Measurements from ENCODE around the gene ZSWIM6. TPM values are rescaled to one million over a fixed set of nuclear protein-coding genes. Genes with fewer than 3 reads are reported as not detected.

Gene ZSWIM6
- total and polyA plus RNA-seq, 2 of the 4 experiments (the other 2 are of a cell fraction), result 10.8 to 14.1 TPM

DNA sequence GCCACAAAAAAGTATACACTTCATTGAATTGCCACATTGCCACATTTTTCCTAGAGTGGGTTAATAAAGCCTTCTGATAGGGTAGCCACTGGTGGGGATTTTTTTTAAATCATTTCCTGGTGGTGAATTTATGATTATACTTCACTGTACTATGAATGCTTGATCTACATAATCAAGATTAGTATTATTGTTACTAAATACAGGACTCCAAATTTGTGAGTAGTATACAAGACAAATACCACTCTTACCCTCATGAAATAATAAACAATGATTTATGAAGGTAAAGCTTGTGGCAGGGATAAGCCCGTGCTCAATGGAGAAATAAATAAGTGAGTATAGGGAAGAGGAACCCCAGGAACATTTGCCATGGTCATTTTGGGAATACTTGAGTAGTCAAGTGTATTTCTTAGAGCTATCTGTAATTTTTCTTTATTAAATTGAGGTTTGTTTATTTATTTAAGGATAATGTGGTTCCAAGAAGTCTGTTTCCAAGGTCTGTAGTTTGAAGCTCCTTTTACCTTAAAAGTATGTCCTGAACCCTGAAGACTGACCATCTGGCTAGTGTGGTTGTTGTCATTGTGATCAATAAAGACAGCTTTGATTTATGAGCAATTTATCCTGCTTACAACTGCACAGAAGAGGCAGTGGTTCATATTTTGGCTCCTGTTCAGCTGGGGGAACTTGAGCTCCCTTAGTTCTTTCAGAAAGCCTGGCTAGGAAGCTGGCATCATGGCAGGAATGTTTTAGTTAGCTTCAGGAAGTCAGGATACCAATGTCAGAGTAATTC is 118.6 kb downstream of the ZSWIM6 start:
- CTCF ChIA-PET, result interaction anchor here (0.6 to 0.9 kb wide), 3 partner anchors 9 to 55 kb away, joined by 3 to 4 read pairs (median 4); no protein-coding TSS in a partner anchor

More for the DNA sequence above, 118.6 kb downstream of the ZSWIM6 start:
- Histone ChIP-seq H3K56ac (ENCODE audit: extremely low read depth, insufficient read depth, low read length) (peak overlapping the region; percentile 20; the same call in 1 of the 2 replicates), H3K27me3 (ENCODE audit: control insufficient read depth, insufficient read depth, low read length) (no peaks in the 10 kb centered on the region), H3K23ac (ENCODE audit: low read depth, low read length) (no peak overlapping the region), H4K8ac (ENCODE audit: low read depth in 2 of 2, low read length in 2 of 2) (no peak overlapping the region; a peak in 1 of 4 replicates), H3K4me1 (ENCODE audit: control insufficient read depth, insufficient read depth, low read length) (peaks cover 9% of the 10 kb centered on the region), H4K91ac (ENCODE audit: insufficient read depth, low read depth, low read length) (peak overlapping the region; percentile 84), H4K20me1 (ENCODE audit: insufficient read depth, low read length) (peaks cover 26% of the 10 kb centered on the region; the same call in 1 of the 2 replicates), H3K4me3 (ENCODE audit: insufficient read depth, low read depth, low read length) (no peak overlapping the region), H2BK5ac (ENCODE audit: low read depth, low read length, poor library complexity, severe bottlenecking) (peak overlapping the region; percentile 75), H3K9ac (ENCODE audit: low read depth, low read length) (no peak overlapping the region), H3K36me3 (ENCODE audit: control insufficient read depth, insufficient read depth, low read length) (peaks cover 4% of the 10 kb centered on the region; the same call in 1 of the 2 replicates), H2AFZ (replicated peaks; ENCODE audit: low read length, poor library complexity) (no peak overlapping the region), H2BK20ac (ENCODE audit: low read depth, low read length) (peak overlapping the region; percentile 86), H3K9me3 (ENCODE audit: control insufficient read depth, insufficient read depth, low read length) (no peaks in the 10 kb centered on the region), H3K4ac (ENCODE audit: low read depth, low read length) (peak overlapping the region; percentile 60), H2BK120ac (ENCODE audit: low read depth, low read length) (peak overlapping the region; percentile 85), H3K14ac (replicated peaks; ENCODE audit: low read depth, low read length) (0 out of 2 replicates have a peak overlapping the region, but pooled peaks have one; percentile 25), H3K9me1 (ENCODE audit: insufficient read depth, low read length) (peaks cover 6% of the 10 kb centered on the region), H2AK9ac (replicated peaks; ENCODE audit: low read depth, low read length, poor library complexity) (no peak overlapping the region), H4K5ac (ENCODE audit: low read depth, low read length) (peak overlapping the region; percentile 10; the same call in 1 of the 2 replicates), H3K4me2 (ENCODE audit: low read depth, low read length) (peak overlapping the region; percentile 44), H2AK5ac (ENCODE audit: low read depth, low read length) (0 out of 2 replicates have a peak overlapping the region, but pooled peaks have one; percentile 15), H3K27ac (ENCODE audit: insufficient read depth, low read length) (peak overlapping the region; percentile 50; the same call in 1 of the 2 replicates), H3K18ac (ENCODE audit: low read depth, low read length) (peak overlapping the region; percentile 26; the same call in 1 of the 2 replicates), H2BK15ac (ENCODE audit: low read depth, low read length) (no peak overlapping the region), H3K79me1 (ENCODE audit: low read depth in 1 of 2, low read length in 2 of 2) (peaks cover 30 to 70% of the 10 kb centered on the region in 2 experiments)
- intact Hi-C loops (cut with micrococcal nuclease), result loop anchor here (2.0 kb wide), 1 partner anchor 42 kb away; no protein-coding TSS in a partner anchor
- WGBS, 2 experiments (ENCODE audit: extremely low coverage in 2 of 2, insufficient read length in 1 of 2), result no CpG with 5 or more reads among the region's 1 CpG
- in situ Hi-C loops (cut with MboI; ENCODE audit: low sequenced_read_pairs), result no loop called here
- DNase-seq (peak; percentile 51), ATAC-seq (ENCODE audit: low read depth) (peak; percentile 15)
- BruUV-seq (replicated peaks), result no TSS peak
- TF ChIP-seq, protein P1, sequence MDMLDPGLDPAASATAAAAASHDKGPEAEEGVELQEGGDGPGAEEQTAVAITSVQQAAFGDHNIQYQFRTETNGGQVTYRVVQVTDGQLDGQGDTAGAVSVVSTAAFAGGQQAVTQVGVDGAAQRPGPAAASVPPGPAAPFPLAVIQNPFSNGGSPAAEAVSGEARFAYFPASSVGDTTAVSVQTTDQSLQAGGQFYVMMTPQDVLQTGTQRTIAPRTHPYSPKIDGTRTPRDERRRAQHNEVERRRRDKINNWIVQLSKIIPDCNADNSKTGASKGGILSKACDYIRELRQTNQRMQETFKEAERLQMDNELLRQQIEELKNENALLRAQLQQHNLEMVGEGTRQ (IDR thresholded peaks at IDR 0.05; ENCODE audit: low read depth, low read length), result no peak
- TF ChIP-seq MAZ (IDR thresholded peaks at IDR 0.05; ENCODE audit: borderline replicate concordance, low read depth, low read length) (no peak), RFX5 (IDR thresholded peaks at IDR 0.05; ENCODE audit: low read depth, low read length) (no peak), MAFK (IDR thresholded peaks at IDR 0.05; ENCODE audit: low read depth, low read length) (no peak), CEBPB (IDR thresholded peaks at IDR 0.05; ENCODE audit: low read depth, low read length) (peak; percentile 37; the same call in 1 of the 2 replicates)
- TF ChIP-seq, protein P2, sequence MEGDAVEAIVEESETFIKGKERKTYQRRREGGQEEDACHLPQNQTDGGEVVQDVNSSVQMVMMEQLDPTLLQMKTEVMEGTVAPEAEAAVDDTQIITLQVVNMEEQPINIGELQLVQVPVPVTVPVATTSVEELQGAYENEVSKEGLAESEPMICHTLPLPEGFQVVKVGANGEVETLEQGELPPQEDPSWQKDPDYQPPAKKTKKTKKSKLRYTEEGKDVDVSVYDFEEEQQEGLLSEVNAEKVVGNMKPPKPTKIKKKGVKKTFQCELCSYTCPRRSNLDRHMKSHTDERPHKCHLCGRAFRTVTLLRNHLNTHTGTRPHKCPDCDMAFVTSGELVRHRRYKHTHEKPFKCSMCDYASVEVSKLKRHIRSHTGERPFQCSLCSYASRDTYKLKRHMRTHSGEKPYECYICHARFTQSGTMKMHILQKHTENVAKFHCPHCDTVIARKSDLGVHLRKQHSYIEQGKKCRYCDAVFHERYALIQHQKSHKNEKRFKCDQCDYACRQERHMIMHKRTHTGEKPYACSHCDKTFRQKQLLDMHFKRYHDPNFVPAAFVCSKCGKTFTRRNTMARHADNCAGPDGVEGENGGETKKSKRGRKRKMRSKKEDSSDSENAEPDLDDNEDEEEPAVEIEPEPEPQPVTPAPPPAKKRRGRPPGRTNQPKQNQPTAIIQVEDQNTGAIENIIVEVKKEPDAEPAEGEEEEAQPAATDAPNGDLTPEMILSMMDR (conservative IDR thresholded peaks at IDR 0.05; ENCODE audit: low read depth, low read length), result no peak
- POLR2A ChIA-PET (ENCODE audit: unreplicated experiment), result no interaction called here
- dilution Hi-C loops (cut with HindIII; ENCODE audit: low sequenced_read_pairs, unreplicated experiment), result no loop called here
